ENCODE results near the gene FATE1. TPM values are rescaled to one million over a fixed set of nuclear protein-coding genes. Genes with fewer than 3 reads are reported as not detected.

Gene FATE1
- polyA plus RNA-seq (2012; ENCODE audit: low read depth, missing spikeins): not detected

- no peak for TF ChIP-seq TAF1 (IDR thresholded peaks at IDR 0.05; ENCODE audit: low read depth, low read length)
- no peak for TF ChIP-seq POLR2AphosphoS5 (IDR thresholded peaks at IDR 0.05; ENCODE audit: low read depth, low read length)
- TF ChIP-seq POLR2A (IDR thresholded peaks at IDR 0.05; ENCODE audit: low read depth, low read length): no peak
- no peak for TF ChIP-seq SPI1 (IDR thresholded peaks at IDR 0.05; ENCODE audit: low read depth, low read length)
- no peak for TF ChIP-seq POU2F2 (IDR thresholded peaks at IDR 0.05; ENCODE audit: low read depth, low read length)
- TF ChIP-seq PAX5 (IDR thresholded peaks at IDR 0.05; ENCODE audit: insufficient read depth, low read length, severe bottlenecking): no peak
- no peak for DNase-seq (ENCODE audit: insufficient read length, low spot score)
- FAIRE-seq: no peak
Observed at GRCh38 chrX:151715752-151716151, at the start of gene FATE1. Gene FATE1, plus strand, starts transcription at chrX:151716035. Its CDS starts 85 bp downstream, at chrX:151716120.

- TF ChIP-seq PAX5 (IDR thresholded peaks at IDR 0.05; ENCODE audit: insufficient read depth, low read length, severe bottlenecking): no peak
- no peak for TF ChIP-seq POLR2AphosphoS5 (IDR thresholded peaks at IDR 0.05; ENCODE audit: low read depth, low read length)
- TF ChIP-seq POU2F2 (IDR thresholded peaks at IDR 0.05; ENCODE audit: low read depth, low read length): no peak
- no peak for TF ChIP-seq TAF1 (IDR thresholded peaks at IDR 0.05; ENCODE audit: low read depth, low read length)
- TF ChIP-seq SPI1 (IDR thresholded peaks at IDR 0.05; ENCODE audit: low read depth, low read length): no peak
- no peak for TF ChIP-seq POLR2A (IDR thresholded peaks at IDR 0.05; ENCODE audit: low read depth, low read length)
- no peak for DNase-seq (ENCODE audit: insufficient read length, low spot score)
- no peak for FAIRE-seq
Observed at GRCh38 chrX:151675121-151675746, 40.6 kb upstream of the FATE1 start.

DNA sequence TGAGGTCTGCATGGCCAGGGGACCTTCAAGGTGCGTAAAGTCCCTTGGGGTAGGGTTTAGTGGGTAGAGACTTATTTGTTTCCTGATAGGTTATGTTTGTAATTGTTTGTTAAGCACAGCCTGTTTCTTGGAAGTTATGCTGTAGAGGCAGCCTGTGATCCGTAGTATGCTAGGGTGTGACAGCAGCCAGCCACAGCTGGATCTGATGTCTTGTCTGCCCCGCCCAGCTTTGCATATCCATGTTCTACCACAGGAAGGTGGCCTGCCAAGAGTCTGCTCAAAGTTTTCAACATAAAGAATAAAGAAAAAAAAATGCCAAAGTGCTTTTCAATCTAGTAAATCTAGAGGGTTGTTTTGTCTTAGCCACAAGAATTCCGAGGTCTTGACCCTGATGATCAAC lies 39.6 kb upstream of the FATE1 start:
- FAIRE-seq (no peak), DNase-seq (ENCODE audit: insufficient read length, low spot score) (no peak)
- no peak for TF ChIP-seq TAF1 (IDR thresholded peaks at IDR 0.05; ENCODE audit: low read depth, low read length)

- FAIRE-seq (no peak), DNase-seq (ENCODE audit: insufficient read length, low spot score) (no peak)
- no peak for TF ChIP-seq POU2F2 (IDR thresholded peaks at IDR 0.05; ENCODE audit: low read depth, low read length)
- TF ChIP-seq POLR2AphosphoS5 (IDR thresholded peaks at IDR 0.05; ENCODE audit: low read depth, low read length): no peak
- no peak for TF ChIP-seq POLR2A (IDR thresholded peaks at IDR 0.05; ENCODE audit: low read depth, low read length)
- TF ChIP-seq TAF1 (IDR thresholded peaks at IDR 0.05; ENCODE audit: low read depth, low read length): no peak
- TF ChIP-seq PAX5 (IDR thresholded peaks at IDR 0.05; ENCODE audit: insufficient read depth, low read length, severe bottlenecking): no peak
- no peak for TF ChIP-seq SPI1 (IDR thresholded peaks at IDR 0.05; ENCODE audit: low read depth, low read length)
Observed at GRCh38 chrX:151679798-151680402, 35.9 kb upstream of the FATE1 start.

DNA sequence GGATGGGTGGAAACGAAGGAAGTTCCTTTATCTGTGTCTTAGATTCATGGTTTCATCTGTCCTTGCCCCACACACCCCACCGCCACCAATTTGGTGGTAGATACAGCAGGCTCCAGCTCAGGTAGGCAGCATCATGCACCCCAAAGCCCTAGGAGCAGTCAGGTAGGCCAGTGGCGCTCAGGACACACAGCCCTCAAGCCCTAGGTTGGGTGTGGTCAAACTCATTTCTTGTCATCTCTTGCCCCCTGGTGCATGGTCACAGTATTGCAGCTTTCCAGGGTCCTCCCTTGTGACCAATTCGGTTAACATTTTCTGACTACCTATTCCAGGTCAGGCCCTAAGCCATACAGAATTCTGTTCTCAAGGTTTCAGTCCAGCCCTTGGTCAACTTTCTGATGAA lies 35.0 kb upstream of the FATE1 start:
- TF ChIP-seq TAF1 (IDR thresholded peaks at IDR 0.05; ENCODE audit: low read depth, low read length): no peak
- no peak for TF ChIP-seq POLR2A (IDR thresholded peaks at IDR 0.05; ENCODE audit: low read depth, low read length)
- TF ChIP-seq POLR2AphosphoS5 (IDR thresholded peaks at IDR 0.05; ENCODE audit: low read depth, low read length): no peak
- no peak for TF ChIP-seq SPI1 (IDR thresholded peaks at IDR 0.05; ENCODE audit: low read depth, low read length)
- no peak for TF ChIP-seq POU2F2 (IDR thresholded peaks at IDR 0.05; ENCODE audit: low read depth, low read length)
- no peak for TF ChIP-seq PAX5 (IDR thresholded peaks at IDR 0.05; ENCODE audit: insufficient read depth, low read length, severe bottlenecking)
- FAIRE-seq (peak; percentile 88), DNase-seq (ENCODE audit: insufficient read length, low spot score) (peak; percentile 23)

GRCh38 chrX:151687635-151688034 lies 28.2 kb upstream of the FATE1 start:
- TF ChIP-seq TAF1 (IDR thresholded peaks at IDR 0.05; ENCODE audit: low read depth, low read length) (no peak), SPI1 (IDR thresholded peaks at IDR 0.05; ENCODE audit: low read depth, low read length) (no peak), POLR2A (IDR thresholded peaks at IDR 0.05; ENCODE audit: low read depth, low read length) (no peak), POU2F2 (IDR thresholded peaks at IDR 0.05; ENCODE audit: low read depth, low read length) (no peak), POLR2AphosphoS5 (IDR thresholded peaks at IDR 0.05; ENCODE audit: low read depth, low read length) (no peak), PAX5 (IDR thresholded peaks at IDR 0.05; ENCODE audit: insufficient read depth, low read length, severe bottlenecking) (no peak)
- FAIRE-seq: no peak
- no peak for DNase-seq (ENCODE audit: insufficient read length, low spot score)

GRCh38 chrX:151688695-151689094 lies 27.1 kb upstream of the FATE1 start:
- DNase-seq (ENCODE audit: insufficient read length, low spot score) (no peak), FAIRE-seq (no peak)
- TF ChIP-seq PAX5 (IDR thresholded peaks at IDR 0.05; ENCODE audit: insufficient read depth, low read length, severe bottlenecking) (no peak), POLR2A (IDR thresholded peaks at IDR 0.05; ENCODE audit: low read depth, low read length) (no peak), SPI1 (IDR thresholded peaks at IDR 0.05; ENCODE audit: low read depth, low read length) (no peak), POU2F2 (IDR thresholded peaks at IDR 0.05; ENCODE audit: low read depth, low read length) (no peak), TAF1 (IDR thresholded peaks at IDR 0.05; ENCODE audit: low read depth, low read length) (no peak), POLR2AphosphoS5 (IDR thresholded peaks at IDR 0.05; ENCODE audit: low read depth, low read length) (no peak)

DNA sequence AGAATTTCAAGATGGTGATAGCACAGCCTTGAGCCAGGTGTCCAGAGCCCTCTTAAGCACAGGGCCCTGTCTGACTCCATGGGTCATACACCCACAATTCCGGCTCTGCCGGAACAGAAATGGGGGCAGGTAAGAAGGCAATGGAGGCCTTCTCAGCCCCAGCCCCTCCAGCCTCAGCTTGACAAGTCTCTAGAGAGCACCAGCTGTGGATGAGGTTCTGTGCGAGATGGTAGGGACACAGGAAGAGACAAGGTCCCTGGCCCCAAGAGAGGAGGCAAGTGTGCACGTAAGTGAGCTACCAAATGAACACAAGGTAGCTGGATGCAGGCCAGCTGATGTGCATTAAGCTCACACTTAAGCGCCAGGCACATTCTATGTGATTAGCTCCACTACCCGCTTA lies 23.0 kb upstream of the FATE1 start:
- DNase-seq (ENCODE audit: insufficient read length, low spot score): no peak
- FAIRE-seq: no peak
- TF ChIP-seq TAF1 (IDR thresholded peaks at IDR 0.05; ENCODE audit: low read depth, low read length) (no peak), PAX5 (IDR thresholded peaks at IDR 0.05; ENCODE audit: insufficient read depth, low read length, severe bottlenecking) (no peak), POLR2A (IDR thresholded peaks at IDR 0.05; ENCODE audit: low read depth, low read length) (no peak), POLR2AphosphoS5 (IDR thresholded peaks at IDR 0.05; ENCODE audit: low read depth, low read length) (no peak), SPI1 (IDR thresholded peaks at IDR 0.05; ENCODE audit: low read depth, low read length) (no peak), POU2F2 (IDR thresholded peaks at IDR 0.05; ENCODE audit: low read depth, low read length) (no peak)

DNA sequence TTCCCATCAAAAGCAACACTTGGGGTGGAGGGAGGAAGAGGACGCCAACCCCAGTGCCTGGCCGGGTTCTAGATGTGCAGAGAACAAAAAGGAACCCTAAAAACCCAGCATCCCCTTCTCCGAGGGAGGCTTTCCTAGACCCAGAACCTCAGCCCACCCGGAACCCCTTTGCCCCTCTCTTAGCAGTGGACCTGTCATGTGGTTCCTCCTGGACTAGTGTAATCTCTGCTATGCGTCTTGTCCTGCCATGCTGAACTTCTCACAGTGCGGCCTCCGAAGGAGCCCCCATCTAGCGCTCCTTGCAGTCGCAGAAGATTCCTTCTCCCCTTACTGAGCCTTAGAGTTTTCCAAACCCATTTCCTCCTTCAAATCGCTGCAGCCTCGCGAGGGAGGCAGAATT lies 21.7 kb upstream of the FATE1 start:
- FAIRE-seq: no peak

More for the DNA sequence above, 21.7 kb upstream of the FATE1 start:
- TF ChIP-seq TAF1 (IDR thresholded peaks at IDR 0.05; ENCODE audit: low read depth, low read length) (no peak), PAX5 (IDR thresholded peaks at IDR 0.05; ENCODE audit: insufficient read depth, low read length, severe bottlenecking) (no peak), POU2F2 (IDR thresholded peaks at IDR 0.05; ENCODE audit: low read depth, low read length) (no peak), POLR2A (IDR thresholded peaks at IDR 0.05; ENCODE audit: low read depth, low read length) (no peak), SPI1 (IDR thresholded peaks at IDR 0.05; ENCODE audit: low read depth, low read length) (no peak), POLR2AphosphoS5 (IDR thresholded peaks at IDR 0.05; ENCODE audit: low read depth, low read length) (no peak)
- no peak for DNase-seq (ENCODE audit: insufficient read length, low spot score)
